Measurements from ENCODE around the gene PROX2. TPM values are rescaled to one million over a fixed set of nuclear protein-coding genes. Genes with fewer than 3 reads are reported as not detected.

The PROX2 gene
- total and polyA plus RNA-seq, 9 of the 15 experiments (the other 6 are each of a cell fraction or from before 2014, with no cell fraction given) = not detected

- TF ChIP-seq PRDM10 (IDR thresholded peaks at IDR 0.05; ENCODE audit: partially characterized antibody) = peak; percentile 99
- peak in 1 of 2 experiments; percentile 59; a peak in 3 of 4 replicates for TF ChIP-seq NRF1 (conservative IDR thresholded peaks at IDR 0.05 in 1 of 2, IDR thresholded peaks at IDR 0.05 in 1 of 2)
- TF ChIP-seq ATF7 (IDR thresholded peaks at IDR 0.05) = peak; percentile 99
- peak; percentile 97 for TF ChIP-seq GABPA (tag; conservative IDR thresholded peaks at IDR 0.05; ENCODE audit: low read depth)
- TF ChIP-seq PTTG1 (tag; IDR thresholded peaks at IDR 0.05; ENCODE audit: low read depth) = no peak
- TF ChIP-seq CHD2 (IDR thresholded peaks at IDR 0.05; ENCODE audit: low read depth, low read length) = no peak
- TF ChIP-seq HNRNPLL (IDR thresholded peaks at IDR 0.05; ENCODE audit: low read depth, low read length, poor library complexity, severe bottlenecking) = peak; percentile 39
- peak; percentile 64; the same call in 1 of the 2 replicates for TF ChIP-seq HNRNPL (IDR thresholded peaks at IDR 0.05; ENCODE audit: low read depth, low read length)
- no peak for TF ChIP-seq TFAM (CRISPR knock-in tag; conservative IDR thresholded peaks at IDR 0.05)
- peak; percentile 97 for TF ChIP-seq MBD2 (IDR thresholded peaks at IDR 0.05; ENCODE audit: borderline replicate concordance, low read depth)
- 0 out of 2 replicates have a peak, but pooled peaks have one; percentile 14 for TF ChIP-seq ZBTB33 (CRISPR knock-in tag; IDR thresholded peaks at IDR 0.05)
- TF ChIP-seq ZNF175 (CRISPR knock-in tag; IDR thresholded peaks at IDR 0.05; ENCODE audit: low read depth) = no peak
- 0 out of 2 replicates have a peak, but pooled peaks have one; percentile 18 for TF ChIP-seq BCOR (IDR thresholded peaks at IDR 0.05)
- peak; percentile 75 for TF ChIP-seq HMGN3 (IDR thresholded peaks at IDR 0.05; ENCODE audit: borderline replicate concordance, extremely low read depth, insufficient read length, low read depth, low read length)
- TF ChIP-seq CCNT2 (IDR thresholded peaks at IDR 0.05; ENCODE audit: borderline replicate concordance, extremely low read depth, insufficient read length, low read depth, low read length) = peak; percentile 61
- TF ChIP-seq EWSR1 (IDR thresholded peaks at IDR 0.05; ENCODE audit: borderline replicate concordance, low read depth, partially characterized antibody) = no peak
- TF ChIP-seq POLR2A (conservative IDR thresholded peaks at IDR 0.05) = peak; percentile 82
- peak in 1 of 2 experiments; percentile 98; a peak in 2 of 4 replicates for TF ChIP-seq NONO (IDR thresholded peaks at IDR 0.05; ENCODE audit: low read depth in 2 of 2, low read length in 1 of 2)
Measured at GRCh38 chr14:74881431-74882102, 5.6 kb upstream of the PROX2 start, which contains the start of gene DLST (continued).
